GM19397 (cell line): ENCODE measurements around the gene OR2T11.
A peak's percentile ranks its signal among the peaks of the same experiment; 100 is the strongest.
"Not testable (repeated sequence)": the region's sequence is repeated elsewhere in the genome, so short reads cannot be mapped to it uniquely, and the experiment has no call there.

Experiments used
- ATAC-seq: cut with Tn5 transposase; IDR thresholded peaks from one replicate; pipeline ENCODE4 v1.9.1; 2021; ENCODE audit warnings: mild to moderate bottlenecking, moderate library complexity; ENCODE audit not compliant: unreplicated experiment

Gene OR2T11, protein sequence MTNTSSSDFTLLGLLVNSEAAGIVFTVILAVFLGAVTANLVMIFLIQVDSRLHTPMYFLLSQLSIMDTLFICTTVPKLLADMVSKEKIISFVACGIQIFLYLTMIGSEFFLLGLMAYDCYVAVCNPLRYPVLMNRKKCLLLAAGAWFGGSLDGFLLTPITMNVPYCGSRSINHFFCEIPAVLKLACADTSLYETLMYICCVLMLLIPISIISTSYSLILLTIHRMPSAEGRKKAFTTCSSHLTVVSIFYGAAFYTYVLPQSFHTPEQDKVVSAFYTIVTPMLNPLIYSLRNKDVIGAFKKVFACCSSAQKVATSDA

DNA sequence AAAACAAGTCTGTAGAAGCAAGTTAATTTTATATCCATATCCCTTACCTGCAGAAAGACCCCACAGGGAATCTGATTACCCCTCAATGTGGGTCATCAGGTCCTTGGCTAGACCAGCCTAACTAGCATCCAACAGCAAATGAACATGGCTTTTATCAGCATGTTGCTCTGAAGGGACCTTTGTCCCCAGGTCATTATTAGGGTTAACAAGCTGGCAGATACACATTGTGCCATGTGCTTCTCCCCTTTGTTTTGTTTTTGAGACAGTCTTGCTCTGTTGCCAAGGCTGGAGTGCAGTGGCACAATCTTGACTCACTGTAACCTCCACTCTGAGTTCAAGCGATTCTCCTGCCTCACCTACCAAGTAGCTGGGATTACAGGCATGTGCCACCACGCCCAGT is at the start of gene OR2T11:
TSS of gene OR2T11 (minus strand) at position 101 of the 400 bp plus-strand sequence. CDS start 7,963 bp downstream, outside the sequence.
- ATAC-seq: not testable (repeated sequence)

DNA sequence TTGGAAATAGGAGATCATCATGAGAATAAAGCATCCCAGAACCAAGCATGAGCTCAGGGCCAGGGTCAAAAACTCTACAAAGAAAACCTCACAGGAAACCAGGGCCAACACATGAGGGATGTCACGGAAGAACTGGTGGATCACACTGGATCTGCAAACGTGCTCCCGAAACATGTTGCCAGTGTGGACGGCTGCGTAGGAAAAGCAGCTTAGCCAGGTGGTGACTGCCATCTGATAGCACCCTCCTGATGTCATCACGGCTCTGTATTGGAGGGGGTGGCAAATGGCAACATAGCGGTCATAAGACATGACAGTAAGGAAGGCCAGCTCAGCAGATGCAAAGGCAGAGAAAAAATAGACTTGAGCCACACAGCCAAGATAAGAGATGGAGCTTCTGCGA is 46.8 kb upstream of the OR2T11 start:
- ATAC-seq: no peak

DNA sequence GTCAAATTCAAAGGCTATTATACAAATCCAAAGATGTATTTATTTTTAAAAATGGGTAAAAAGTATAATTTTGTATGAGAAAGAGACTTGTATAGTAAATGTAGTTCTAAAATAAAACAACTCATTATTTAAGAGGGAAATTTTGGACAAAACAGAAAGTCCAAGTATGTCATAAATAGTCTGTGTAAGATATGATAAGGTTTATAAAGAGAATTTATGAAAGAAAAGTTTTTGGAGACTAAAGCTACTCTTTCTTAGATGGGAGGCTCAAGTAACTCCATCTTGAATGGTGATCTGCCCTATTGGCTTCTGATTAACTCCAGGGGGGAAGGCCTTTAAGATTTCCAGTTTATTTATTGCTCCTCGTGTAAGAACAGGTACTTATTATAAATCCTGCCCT is 35.1 kb upstream of the OR2T11 start:
- ATAC-seq: no peak

DNA sequence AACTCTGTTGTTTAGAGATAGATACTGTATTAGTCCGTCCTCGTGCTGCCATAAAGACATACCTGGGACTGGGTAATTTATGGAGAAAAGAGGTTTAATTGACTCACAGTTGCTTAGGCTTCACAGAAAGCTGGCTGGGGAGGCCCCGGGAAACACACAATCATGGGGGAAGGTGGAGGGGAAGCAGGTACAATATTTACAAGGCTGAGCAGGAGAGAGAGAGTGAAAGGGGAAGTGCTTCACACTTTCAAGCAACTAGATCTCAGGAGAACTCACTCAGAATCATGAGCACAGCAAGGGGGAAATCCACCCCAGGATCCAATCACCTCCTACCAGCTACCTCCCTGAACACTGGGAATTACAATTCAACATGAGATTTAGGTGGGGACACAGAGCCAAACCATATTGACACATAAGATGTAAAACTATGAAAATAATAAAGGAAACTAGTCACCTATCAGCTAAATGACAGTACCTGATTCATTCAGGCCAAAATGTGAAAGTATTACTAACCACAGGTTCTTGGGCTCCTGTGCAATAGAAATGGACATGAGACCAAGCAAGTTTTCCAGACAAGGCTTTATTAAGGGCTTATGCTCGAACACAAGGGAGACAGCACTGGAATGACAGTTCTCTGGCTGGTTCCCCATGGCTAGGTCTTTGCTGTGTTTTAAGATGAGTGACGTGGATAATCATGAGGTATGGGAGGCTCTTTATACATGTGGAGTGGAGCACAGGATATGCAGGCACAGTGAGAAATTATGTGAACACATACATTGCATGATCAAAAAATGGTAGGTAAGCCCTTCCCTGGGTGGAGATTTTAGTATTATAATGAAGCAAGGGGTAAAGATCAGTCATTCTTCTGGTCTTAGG is 28.8 kb upstream of the OR2T11 start:
- peak; percentile 96 for ATAC-seq

DNA sequence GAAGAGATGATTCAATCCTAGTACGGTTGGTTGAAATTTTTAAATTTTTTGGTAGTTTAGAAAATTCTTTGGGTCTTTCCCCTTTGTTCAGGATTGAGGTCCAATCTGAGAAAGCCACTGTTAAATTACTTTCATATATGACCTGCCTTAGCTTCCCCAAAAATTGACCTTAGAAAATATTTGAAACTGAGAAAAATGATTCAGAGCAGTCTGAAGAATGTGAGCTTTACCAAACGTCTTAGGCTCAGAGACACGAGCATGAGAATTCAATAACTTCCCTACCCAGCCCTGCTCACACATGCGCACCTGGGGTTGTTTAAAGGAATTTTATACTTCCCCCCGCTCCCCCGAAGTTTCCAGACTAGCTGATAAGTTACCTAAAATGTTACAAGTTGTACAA is 21.9 kb upstream of the OR2T11 start:
- ATAC-seq: peak; percentile 45

DNA sequence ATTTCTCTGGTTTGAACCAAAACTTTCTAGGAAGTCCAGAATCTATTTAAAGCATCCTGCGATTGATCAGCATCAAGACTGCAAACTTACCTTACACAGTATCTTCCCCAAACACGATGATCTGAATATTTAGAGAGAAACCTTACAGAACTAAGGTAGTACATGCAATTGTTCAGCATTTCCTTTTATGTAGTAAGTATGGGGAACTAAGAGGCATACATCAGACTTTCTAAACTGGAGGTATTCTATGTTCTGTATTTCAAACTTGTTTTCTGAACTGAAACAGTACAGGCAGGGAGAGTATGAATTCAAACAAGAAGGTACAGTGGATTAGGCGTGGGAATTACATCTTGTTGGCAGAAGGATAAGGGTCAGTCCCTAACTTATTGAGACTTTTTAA is 20.5 kb upstream of the OR2T11 start, which contains the start of gene OR2T27:
TSS of gene OR2T27 (minus strand) at position 175 of the 400 bp plus-strand sequence. CDS start 4,644 bp downstream, outside the sequence.
- not testable (repeated sequence) for ATAC-seq

DNA sequence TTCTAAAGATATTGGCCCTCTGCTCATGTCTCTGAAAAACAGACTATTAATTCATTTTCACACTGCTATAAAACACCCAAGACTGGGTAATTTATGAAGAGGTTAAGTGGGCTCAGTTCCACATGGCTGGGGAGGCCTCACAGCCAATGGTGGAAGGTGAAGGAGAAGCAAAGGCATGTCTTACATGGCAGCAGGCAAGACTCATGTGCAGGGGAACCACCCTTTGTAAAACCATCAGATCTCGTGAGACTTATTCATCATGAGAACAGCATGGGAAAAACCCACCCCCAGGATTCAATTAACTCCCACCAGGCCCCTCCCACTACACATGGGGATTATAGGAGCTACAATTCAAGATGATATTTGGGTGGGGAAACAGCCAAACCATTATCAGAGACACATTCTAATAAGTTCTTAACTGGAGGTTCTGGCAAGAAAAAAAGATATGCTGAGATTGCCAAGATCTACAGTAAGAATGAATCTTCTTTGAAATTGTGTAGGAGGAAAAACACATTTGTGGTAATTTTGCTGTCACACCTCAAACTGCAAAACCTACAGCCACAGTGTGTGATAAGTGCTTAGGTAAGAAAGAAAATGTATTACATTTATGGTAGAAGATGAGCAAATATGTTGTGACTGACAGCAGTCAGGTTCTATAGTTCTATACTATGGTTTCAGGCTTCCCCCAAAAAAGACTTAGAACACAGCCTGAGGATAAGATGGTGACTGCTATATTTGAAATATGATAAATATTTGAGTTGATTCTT is 14.1 kb upstream of the OR2T11 start:
- not testable (repeated sequence) for ATAC-seq

DNA sequence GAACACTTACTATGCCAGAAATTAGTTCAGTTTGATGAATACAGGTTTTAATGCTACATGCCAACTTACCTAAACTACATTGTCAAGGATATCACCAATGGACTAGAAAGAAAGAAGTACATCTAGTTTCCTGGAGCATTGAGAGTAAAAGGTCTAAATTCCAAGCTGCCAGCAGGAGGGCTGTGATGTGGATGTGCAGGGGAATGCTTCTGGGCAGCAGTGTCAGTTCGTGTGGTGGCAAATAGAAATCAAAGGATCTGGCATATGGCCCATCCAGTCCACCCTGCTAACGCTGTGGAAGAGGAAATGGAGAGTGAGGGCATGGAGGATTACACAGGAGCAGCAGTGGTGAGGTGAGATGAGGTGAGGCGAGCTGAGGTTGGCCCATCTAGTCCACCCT is 10.3 kb upstream of the OR2T11 start, which contains the start of gene OR2T35:
TSS of gene OR2T35 (minus strand) at position 101 of the 400 bp plus-strand sequence. CDS start 6,020 bp downstream, outside the sequence.
- ATAC-seq: not testable (repeated sequence)

DNA sequence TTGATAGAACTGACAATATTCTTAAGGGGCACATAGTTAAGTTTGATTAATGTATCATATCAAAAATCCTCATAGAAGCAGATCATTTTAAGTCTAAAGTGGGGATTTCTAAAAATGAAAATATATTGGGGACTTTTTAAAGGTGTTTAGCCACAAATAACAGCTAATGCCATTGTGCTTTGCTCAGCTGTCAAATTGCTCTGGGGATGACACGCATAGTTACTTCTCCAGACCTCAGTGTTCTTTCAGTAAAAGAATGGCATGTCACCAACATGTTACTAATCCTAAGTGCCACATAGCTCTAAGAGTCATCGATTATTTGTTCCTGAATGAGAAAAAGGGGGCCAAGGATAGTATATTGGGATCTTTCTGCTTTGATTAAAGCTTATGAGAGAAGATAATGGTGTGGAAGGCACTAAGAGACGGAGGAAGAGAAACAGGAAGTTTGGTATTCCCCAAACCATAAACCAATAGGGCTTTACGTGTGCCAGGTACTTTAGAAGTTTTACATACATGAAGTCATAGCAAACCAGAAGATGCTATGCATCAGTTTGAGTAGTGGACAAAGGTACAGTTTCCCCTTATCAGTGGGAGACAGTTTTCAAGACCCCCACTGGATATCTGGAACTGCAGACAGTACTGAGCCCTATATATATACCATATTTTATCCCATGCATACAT is 8.2 kb upstream of the OR2T11 start:
- peak; percentile 66 for ATAC-seq

DNA sequence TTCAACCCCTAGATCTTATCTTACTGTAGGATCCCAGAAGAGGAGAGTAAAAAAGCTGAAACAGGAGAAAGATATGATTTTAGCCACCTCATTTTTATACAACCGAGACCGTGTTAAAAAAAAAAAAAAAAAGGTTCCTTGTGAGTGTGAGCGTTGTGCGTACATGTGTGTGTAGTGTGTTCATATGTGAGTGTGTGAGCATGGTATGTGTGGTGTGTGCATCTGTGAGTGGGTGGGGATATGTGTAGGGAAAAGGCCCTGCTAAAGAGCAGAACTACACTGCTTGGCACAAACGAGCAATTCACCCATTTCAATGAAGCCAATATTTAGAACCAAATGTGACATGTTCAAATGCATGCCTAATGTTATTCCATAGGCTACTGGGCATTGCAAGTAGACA is 6.7 kb upstream of the OR2T11 start:
- ATAC-seq: not testable (repeated sequence)

DNA sequence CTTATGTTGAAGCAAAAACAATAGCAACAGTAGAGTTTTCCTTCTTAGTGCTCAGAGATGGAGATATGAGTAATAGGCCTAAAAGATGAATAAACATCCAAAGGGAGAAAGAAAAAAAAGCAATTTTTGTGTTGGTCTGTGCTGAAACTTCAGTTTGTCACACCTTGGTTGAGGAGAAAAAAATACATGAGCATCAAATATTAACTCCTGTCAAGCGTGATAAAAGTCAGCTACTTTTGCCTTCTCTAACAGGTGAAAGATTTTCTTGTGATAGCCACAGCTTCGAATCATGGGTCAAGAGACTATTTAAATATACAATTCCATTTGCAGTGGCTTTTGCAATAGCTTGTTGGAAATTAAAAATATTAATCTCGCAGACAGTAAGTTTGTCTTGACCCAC is 6.0 kb upstream of the OR2T11 start:
- ATAC-seq: not testable (repeated sequence)

DNA sequence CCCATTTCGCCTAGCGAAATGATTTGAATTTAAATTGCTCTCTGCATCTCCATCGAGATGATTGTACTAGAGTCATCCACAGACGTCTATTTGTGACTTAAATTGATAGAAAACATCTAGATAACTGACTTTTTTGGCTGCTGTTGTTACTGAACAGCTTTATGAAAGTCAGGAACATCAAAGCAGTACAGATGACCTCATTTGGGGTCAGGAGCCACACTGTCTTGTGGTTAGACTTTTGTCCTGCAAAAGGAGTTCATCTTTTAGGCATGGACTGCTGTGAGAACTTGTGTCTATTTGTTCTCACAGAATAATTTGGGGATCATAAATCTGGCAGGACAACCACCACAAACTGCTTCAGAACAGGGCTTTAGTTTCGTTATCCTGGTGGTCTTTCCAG is 4.8 kb upstream of the OR2T11 start:
- ATAC-seq: not testable (repeated sequence)

DNA sequence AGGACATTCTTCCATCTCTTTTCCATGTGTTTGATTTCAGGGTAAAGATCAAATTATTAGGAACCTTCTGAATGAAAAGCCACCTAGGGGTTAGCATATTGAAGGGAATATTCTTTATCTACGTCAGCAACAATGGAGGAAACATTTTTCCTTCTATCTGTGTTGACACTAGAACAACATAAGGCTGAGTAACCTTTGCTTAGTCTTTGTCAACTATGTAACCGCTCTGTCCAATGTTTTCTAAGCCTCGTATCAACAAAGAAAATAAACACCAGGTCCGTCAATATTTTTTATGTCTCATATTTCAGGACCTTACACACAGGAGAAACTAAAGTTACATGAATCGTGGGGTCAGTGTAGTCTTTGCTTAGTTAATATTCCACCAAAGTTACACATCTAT is 1.7 kb upstream of the OR2T11 start:
- ATAC-seq: not testable (repeated sequence)

DNA sequence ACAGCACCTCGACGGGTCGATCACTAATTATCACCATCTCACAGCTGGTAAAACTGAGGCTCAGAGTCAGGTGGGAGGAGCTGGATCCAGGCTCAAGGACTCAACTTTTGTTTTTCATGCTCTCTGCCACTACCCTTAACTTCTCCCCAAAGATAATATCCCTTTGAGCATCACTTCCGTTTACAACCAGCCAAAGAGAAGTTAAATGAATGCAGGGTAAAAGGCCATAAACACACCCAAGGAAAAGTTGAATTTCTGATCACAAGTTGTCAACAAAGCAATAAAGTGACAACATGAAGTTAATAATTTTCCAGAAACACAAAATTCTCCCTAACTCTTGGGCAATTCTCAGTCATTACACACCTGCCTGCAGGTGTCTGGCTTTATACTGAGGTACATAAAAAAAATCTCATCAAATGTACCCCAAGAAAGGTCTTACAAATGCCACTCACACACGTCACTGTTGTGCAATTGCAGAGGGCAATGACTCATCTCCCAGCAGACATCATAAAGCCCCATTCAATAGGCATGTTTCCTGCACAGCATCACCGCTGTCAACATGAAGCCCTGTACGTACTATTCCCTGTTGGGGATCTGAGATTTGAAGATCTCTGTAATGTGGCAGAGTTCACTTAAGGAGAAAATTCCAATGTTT is 3.4 kb downstream of the OR2T11 start:
- no peak for ATAC-seq

DNA sequence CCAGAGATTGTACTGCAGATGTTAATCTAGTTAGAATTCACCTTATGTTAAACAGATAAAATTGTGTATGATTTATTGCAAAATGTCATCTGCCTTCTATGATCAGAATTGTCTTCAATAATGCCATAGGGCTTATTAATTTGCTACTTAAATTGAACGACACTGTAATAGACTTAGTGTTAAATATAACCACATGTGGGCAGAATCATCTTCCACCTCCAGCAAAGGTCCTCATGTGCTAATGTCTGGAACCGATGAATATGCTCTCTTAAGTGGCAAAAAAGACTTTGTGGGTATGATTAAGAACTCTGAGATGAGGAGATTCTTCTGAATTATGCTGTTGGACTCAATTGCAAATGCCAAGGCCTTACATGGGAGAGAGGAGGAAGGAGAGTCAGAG is 4.3 kb downstream of the OR2T11 start:
- no peak for ATAC-seq

DNA sequence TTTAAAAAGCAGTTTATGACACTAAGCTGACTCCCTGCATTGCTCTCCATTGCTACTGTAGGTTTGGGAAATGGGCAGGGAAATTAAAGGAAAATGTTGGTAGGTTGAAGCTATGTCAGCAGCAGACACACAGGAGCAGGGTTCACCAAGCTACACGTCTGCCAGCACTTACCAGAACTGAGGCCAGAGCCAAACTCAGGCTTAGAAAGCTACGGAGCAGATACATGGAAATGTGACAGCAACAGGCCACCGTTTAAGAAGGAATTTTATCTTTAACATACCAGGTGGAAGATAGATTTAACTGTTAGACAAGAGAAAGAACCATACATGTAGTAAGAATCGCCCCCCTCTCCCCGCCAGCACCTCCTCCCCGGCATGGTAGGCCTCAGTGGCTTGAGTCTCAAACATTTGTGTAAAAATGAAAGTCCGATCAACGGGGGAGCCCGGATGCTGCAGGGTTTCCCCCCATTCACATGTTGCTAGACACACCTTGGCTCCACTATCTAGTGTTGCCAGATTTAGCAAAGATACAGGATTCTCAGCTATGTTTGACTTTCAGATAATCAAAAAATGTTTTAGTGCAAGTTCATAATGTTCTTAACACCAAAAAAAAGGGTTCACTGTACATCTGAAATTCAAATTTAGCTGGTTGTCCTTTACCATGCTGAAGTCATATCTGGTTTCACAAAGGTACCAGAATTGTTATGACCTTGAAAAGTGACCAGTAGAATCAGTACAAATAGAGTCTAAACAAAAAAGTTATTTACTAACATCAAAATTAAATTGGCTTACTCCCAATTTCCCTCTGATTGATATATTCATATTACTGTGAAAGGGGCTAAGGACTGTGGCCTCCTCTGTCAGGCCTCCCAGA is 6.7 kb downstream of the OR2T11 start:
- ATAC-seq: peak; percentile 94

DNA sequence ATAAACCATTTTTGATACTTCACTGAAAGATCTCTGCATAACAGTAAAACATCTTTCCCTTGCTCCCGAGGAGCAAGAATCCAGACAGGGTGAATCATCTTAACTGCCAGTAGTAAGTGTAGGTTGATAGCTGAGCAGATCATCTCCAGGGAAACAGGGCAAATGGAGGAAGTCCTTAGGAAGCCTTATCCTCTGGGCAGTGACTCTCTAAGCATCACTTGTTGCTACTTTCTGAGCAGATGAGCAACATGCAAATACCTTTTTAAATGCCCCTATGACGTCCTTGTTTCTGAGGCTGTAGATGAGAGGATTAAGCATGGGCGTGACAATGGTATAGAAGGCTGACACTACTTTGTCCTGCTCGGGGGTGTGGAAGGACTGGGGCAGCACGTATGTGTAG is 8.9 kb downstream of the OR2T11 start:
- ATAC-seq: no peak

DNA sequence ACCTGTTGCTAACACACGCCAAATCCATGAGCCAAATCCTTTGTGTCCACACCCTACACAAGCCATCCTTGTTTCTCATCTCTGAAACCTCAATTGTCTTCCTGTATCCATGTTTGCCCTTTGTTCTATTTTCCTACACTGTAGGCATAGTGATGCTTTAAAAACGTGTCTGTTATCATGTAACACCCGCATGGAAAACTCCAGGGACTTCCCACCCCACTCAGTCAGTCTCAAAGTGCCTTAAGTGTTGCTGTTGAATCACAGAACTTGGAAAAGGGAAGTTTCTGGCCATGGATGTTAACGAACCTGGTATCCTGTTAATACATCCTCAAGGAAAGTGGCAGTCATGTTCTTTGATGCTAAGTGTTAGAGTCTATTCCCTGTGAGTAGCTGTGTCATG is 9.7 kb downstream of the OR2T11 start:
- no peak for ATAC-seq

DNA sequence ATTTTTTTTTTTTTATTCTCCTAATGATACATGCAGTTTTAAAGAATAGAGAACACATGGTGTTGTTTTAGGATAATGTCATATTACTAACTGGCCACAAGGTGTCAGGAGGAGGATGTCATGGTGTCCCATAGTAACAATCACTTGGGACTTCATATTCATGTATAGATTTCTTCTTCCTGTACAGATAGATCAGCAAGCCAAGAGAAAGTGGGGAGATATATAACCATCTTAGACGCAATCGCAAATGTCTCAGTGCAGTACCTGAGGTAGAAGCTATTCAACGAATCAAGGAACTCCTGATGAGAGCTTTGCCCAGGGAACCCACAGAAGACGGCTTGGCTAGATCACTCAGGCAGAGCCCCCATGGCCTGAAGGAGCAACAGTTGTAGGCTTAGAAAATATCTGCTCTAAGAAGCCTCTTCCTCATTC is 12.3 kb downstream of the OR2T11 start:
- ATAC-seq: peak; percentile 87
